DOHH2 (cell line): ENCODE measurements around the gene PTPRN2.

Source experiments
- H3F3A ChIP-seq: fragments of 200-600 bp; sonication (generic), shearing (Covaris generic); 2 replicates; pipeline ENCODE4 v1.6.0; 2016; ENCODE audit warnings: antibody characterized with exemption, mild to moderate bottlenecking; ENCODE audit not compliant: control insufficient read depth, insufficient read depth
- H3K27ac ChIP-seq: fragments of 200-600 bp; sonication (generic); 2 replicates; pipeline ENCODE4 v1.5.1; 2014; ENCODE audit warnings: low read depth, mild to moderate bottlenecking, low read length, moderate library complexity
- H3K27me3 ChIP-seq: fragments of 200-600 bp; sonication (generic); 2 replicates; pipeline ENCODE4 v1.6.1; 2014; ENCODE audit warnings: mild to moderate bottlenecking, low read length, mixed read lengths; ENCODE audit not compliant: control insufficient read depth
- H3K36me3 ChIP-seq: fragments of 200-600 bp; sonication (generic); 2 replicates; pipeline ENCODE4 v1.6.1; 2014; ENCODE audit warnings: mild to moderate bottlenecking, low read length, moderate library complexity, mixed read lengths; ENCODE audit not compliant: control insufficient read depth
- H3K4me1 ChIP-seq: fragments of 200-600 bp; sonication (generic); 2 replicates; pipeline ENCODE4 v1.6.1; 2014; ENCODE audit warnings: mild to moderate bottlenecking, low read length, mixed read lengths; ENCODE audit not compliant: control insufficient read depth
- H3K4me2 ChIP-seq: fragments of 200-600 bp; sonication (generic); 2 replicates; pipeline ENCODE4 v1.6.0; 2014; ENCODE audit warnings: mild to moderate bottlenecking, low read length, moderate library complexity
- H3K4me3 ChIP-seq: fragments of 200-600 bp; sonication (generic); 2 replicates; pipeline ENCODE4 v1.5.1; 2014; ENCODE audit warnings: mild to moderate bottlenecking, low read length, mixed read lengths
- H3K79me2 ChIP-seq: fragments of 200-600 bp; sonication (generic); 2 replicates; pipeline ENCODE4 v1.6.1; 2014; ENCODE audit warnings: mild to moderate bottlenecking, low read length, mixed read lengths; ENCODE audit not compliant: control insufficient read depth
- H3K9me2 ChIP-seq: fragments of 200-600 bp; sonication (generic); replicated peaks from 2 replicates; pipeline ENCODE4 v1.6.1; 2014; ENCODE audit warnings: mild to moderate bottlenecking, low read length, mixed read lengths; ENCODE audit not compliant: control insufficient read depth
- H3K9me3 ChIP-seq: fragments of 200-600 bp; sonication (generic); 2 replicates; pipeline ENCODE4 v1.6.1; 2014; ENCODE audit warnings: antibody characterized with exemption, low read length, mixed read lengths; ENCODE audit not compliant: control insufficient read depth, insufficient read depth
- H4K20me1 ChIP-seq: fragments of 200-600 bp; sonication (generic); 2 replicates; pipeline ENCODE4 v1.6.0; 2014; ENCODE audit warnings: low read depth, mild to moderate bottlenecking, antibody characterized with exemption, low read length, moderate library complexity; ENCODE audit not compliant: control insufficient read depth, insufficient read depth
- EZH2phosphoT487 ChIP-seq: fragments of 200-600 bp; sonication (generic); IDR thresholded peaks from 2 replicates; pipeline ENCODE4 v1.6.1; 2017; ENCODE audit warnings: borderline replicate concordance, mild to moderate bottlenecking, antibody characterized with exemption, low read length, moderate library complexity, mixed read lengths
- TF ChIP-seq, protein P1 (sequence below): fragments of 200-600 bp; sonication (generic); IDR thresholded peaks from one replicate; pipeline ENCODE4 v1.5.1; 2014; ENCODE audit warnings: antibody characterized with exemption, mild to moderate bottlenecking, low read depth, low read length; ENCODE audit not compliant: poor library complexity, severe bottlenecking

PTPRN2 gene

DNA sequence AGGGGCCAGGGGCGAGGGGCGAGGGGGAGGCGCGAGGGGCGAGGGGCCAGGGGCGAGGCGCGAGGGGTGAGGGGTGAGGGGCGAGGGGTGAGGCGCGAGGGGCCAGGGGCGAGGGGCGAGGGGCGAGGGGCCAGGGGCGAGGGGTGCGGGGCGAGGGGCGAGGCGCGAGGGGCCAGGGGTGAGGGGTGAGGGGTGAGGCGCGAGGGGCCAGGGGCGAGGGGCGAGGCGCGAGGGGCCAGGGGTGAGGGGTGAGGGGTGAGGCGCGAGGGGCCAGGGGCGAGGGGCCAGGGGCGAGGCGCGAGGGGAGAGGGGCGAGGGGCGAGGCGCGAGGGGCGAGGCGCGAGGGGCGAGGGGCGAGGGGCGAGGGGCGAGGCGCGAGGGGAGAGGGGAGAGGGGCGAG is 192.3 kb downstream of the PTPRN2 start:
- Histone ChIP-seq H3K27me3 (no peaks in the 10 kb centered on the region), H4K20me1 (no peaks in the 10 kb centered on the region), H3K27ac (no peak overlapping the region), H3K9me2 (no peaks in the 10 kb centered on the region), H3K79me2 (no peaks in the 10 kb centered on the region), H3K36me3 (no peaks in the 10 kb centered on the region), H3K4me1 (no peaks in the 10 kb centered on the region), H3F3A (no peaks in the 10 kb centered on the region), H3K9me3 (peaks cover 13% of the 10 kb centered on the region), H3K4me2 (no peak overlapping the region), H3K4me3 (no peak overlapping the region)
- TF ChIP-seq, protein P1, sequence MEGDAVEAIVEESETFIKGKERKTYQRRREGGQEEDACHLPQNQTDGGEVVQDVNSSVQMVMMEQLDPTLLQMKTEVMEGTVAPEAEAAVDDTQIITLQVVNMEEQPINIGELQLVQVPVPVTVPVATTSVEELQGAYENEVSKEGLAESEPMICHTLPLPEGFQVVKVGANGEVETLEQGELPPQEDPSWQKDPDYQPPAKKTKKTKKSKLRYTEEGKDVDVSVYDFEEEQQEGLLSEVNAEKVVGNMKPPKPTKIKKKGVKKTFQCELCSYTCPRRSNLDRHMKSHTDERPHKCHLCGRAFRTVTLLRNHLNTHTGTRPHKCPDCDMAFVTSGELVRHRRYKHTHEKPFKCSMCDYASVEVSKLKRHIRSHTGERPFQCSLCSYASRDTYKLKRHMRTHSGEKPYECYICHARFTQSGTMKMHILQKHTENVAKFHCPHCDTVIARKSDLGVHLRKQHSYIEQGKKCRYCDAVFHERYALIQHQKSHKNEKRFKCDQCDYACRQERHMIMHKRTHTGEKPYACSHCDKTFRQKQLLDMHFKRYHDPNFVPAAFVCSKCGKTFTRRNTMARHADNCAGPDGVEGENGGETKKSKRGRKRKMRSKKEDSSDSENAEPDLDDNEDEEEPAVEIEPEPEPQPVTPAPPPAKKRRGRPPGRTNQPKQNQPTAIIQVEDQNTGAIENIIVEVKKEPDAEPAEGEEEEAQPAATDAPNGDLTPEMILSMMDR, result no peak
- no peak for TF ChIP-seq EZH2phosphoT487

DNA sequence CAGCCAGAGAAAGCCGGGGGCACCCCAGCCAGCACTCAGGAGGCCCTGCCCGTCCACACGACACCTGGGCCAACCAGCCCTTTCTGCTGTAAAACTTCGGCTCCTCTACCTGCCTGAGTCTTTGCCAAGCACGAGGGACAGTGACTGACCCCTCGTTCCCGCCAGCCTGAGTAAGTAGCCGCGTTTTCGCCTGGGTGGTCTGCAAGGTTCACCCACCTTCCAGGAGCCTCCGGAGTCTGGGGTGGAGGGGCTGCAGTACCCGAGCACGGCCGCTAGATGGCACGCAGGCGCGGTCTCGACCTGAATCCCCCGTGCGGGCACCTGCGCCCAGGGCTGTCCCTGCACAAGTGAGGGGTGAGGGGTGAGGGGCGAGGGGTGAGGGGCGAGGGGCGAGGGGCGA is 192.7 kb downstream of the PTPRN2 start:
- Histone ChIP-seq H3K4me1 (no peaks in the 10 kb centered on the region), H3K9me2 (no peaks in the 10 kb centered on the region), H3K36me3 (no peaks in the 10 kb centered on the region), H3K4me2 (no peak overlapping the region), H3F3A (no peaks in the 10 kb centered on the region), H3K27ac (no peak overlapping the region), H4K20me1 (no peaks in the 10 kb centered on the region), H3K9me3 (peaks cover 13% of the 10 kb centered on the region), H3K4me3 (no peak overlapping the region), H3K27me3 (no peaks in the 10 kb centered on the region), H3K79me2 (no peaks in the 10 kb centered on the region)
- TF ChIP-seq, protein P1, result peak; percentile 78
- TF ChIP-seq EZH2phosphoT487, result no peak

DNA sequence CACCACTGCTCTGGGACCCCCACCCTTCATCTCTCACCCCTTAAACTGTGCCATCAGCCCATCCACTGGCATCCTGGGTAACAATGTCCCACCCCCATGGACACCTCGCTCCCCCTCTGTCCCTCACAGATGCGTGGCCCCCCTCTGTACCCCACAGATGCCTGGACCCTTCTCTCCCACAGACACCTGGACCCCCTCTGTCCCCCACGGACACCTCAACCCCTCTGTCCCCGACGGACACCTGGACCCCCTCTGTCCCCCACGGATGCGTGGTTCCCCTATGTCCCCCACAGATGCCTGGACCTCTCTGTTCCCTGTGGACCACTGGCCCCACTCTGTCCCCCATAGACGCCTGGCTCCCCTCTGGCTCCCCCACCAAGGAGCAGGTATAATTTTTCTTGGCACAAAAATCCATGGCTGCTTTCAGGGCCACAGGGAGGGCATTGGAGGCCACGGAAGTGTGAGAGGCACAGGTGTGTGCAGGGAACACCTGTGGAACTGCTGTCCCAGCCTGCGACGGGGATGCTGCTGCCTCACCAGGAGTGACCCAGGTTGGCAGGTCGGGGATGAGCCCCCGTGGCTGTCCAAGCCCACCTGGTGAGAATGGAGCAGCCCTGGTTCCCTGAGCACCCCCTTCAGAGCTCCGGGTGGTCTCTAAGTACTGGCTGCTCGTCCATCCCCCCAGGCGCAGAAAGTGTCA is 193.5 kb downstream of the PTPRN2 start:
- H4K20me1 ChIP-seq, result no peaks in the 10 kb centered on the region
- H3K27me3 ChIP-seq, result no peaks in the 10 kb centered on the region
- H3K9me2 ChIP-seq, result no peaks in the 10 kb centered on the region
- no peaks in the 10 kb centered on the region for H3K4me1 ChIP-seq
- H3K36me3 ChIP-seq, result no peaks in the 10 kb centered on the region
- no peak overlapping the region for H3K4me2 ChIP-seq
- peaks cover 13% of the 10 kb centered on the region for H3K9me3 ChIP-seq
- TF ChIP-seq, protein P1, result no peak
- TF ChIP-seq EZH2phosphoT487, result no peak
- no peak overlapping the region for H3K4me3 ChIP-seq
- no peaks in the 10 kb centered on the region for H3K79me2 ChIP-seq
- H3F3A ChIP-seq, result no peaks in the 10 kb centered on the region
- H3K27ac ChIP-seq, result no peak overlapping the region
